Amniotic epithelial cell (primary cell): ENCODE measurements around the gene PTER.

Source experiments
- DNase-seq: peaks from one replicate; pipeline ENCODE4 v3.0.0-alpha.2; 2010; ENCODE audit warnings: low read depth

Gene PTER

GRCh38 chr10:16436758-16437539 is at the start of gene PTER:
TSS of gene PTER (plus strand) at chr10:16437010. CDS start at chr10:16484385, 47,375 bp downstream.
- DNase-seq, result peak; percentile 92

GRCh38 chr10:16392531-16393069 is 44.2 kb upstream of the PTER start:
- no peak for DNase-seq

GRCh38 chr10:16393271-16393858 is 43.4 kb upstream of the PTER start:
- no peak for DNase-seq

- no peak for DNase-seq
Measured at GRCh38 chr10:16401416-16401815, 35.4 kb upstream of the PTER start.

- DNase-seq, result no peak
Measured at GRCh38 chr10:16408379-16408778, 28.4 kb upstream of the PTER start.

GRCh38 chr10:16417341-16417740 is 19.5 kb upstream of the PTER start:
- DNase-seq, result no peak

- no peak for DNase-seq
Measured at GRCh38 chr10:16423599-16423998, 13.2 kb upstream of the PTER start.

GRCh38 chr10:16425449-16425848 is 11.4 kb upstream of the PTER start:
- DNase-seq, result no peak

- no peak for DNase-seq
Measured at GRCh38 chr10:16429539-16429938, 7.3 kb upstream of the PTER start.

- no peak for DNase-seq
Measured at GRCh38 chr10:16436367-16436757, 448 bp upstream of the PTER start.

- DNase-seq, result no peak
Measured at GRCh38 chr10:16437540-16437894, 707 bp downstream of the PTER start.

GRCh38 chr10:16439295-16439694 is 2.5 kb downstream of the PTER start:
- peak; percentile 5 for DNase-seq

GRCh38 chr10:16440396-16441133 is 3.8 kb downstream of the PTER start:
- peak; percentile 75 for DNase-seq

- peak; percentile 41 for DNase-seq
Measured at GRCh38 chr10:16441173-16441840, 4.5 kb downstream of the PTER start.

- no peak for DNase-seq
Measured at GRCh38 chr10:16442914-16443313, 6.1 kb downstream of the PTER start.

- no peak for DNase-seq
Measured at GRCh38 chr10:16445770-16446469, 9.1 kb downstream of the PTER start.

GRCh38 chr10:16449454-16449853 is 12.6 kb downstream of the PTER start:
- no peak for DNase-seq

- peak; percentile 5 for DNase-seq
Measured at GRCh38 chr10:16458166-16458955, 21.6 kb downstream of the PTER start.

- no peak for DNase-seq
Measured at GRCh38 chr10:16459423-16459939, 22.7 kb downstream of the PTER start.

GRCh38 chr10:16466001-16466400 is 29.2 kb downstream of the PTER start:
- no peak for DNase-seq

- no peak for DNase-seq
Measured at GRCh38 chr10:16470747-16471146, 33.9 kb downstream of the PTER start.
